Adrenal gland (tissue), 5 donors: ENCODE measurements around the gene MAP3K7CL.

Experiments
- CTCF ChIP-seq, 6 experiments: fragments of 450-650 bp in 4 of 6; fragments of 200-600 bp in 2 of 6; sonication (generic) in 1 of 6; IDR thresholded peaks; 1 replicate in 5 of 6; 2 replicates in 1 of 6; pipeline versions ENCODE4 v1.5.1 to v1.8.0; 2016 to 2021; ENCODE audit warnings: antibody characterized with exemption in 6 of 6, mild to moderate bottlenecking in 2 of 6, moderate library complexity in 1 of 6
- POLR2A ChIP-seq, 2 donors: fragments of 450-650 bp; IDR thresholded peaks; one replicate each; pipeline ENCODE4 v1.6.1; 2017; ENCODE audit warnings: antibody characterized with exemption in 2 of 2, mild to moderate bottlenecking in 2 of 2, moderate library complexity in 1 of 2
- donor health status: DM: no; HTN: no; CAD: no.

GRCh38 chr21:29193072-29193471, 62.6 kb downstream of the MAP3K7CL start:
- TF ChIP-seq CTCF (IDR thresholded peaks at IDR 0.05): no peak
- no peak for TF ChIP-seq POLR2A (IDR thresholded peaks at IDR 0.05)
